ENCODE measurements around the gene GCKR. TPM values are rescaled to one million over a fixed set of nuclear protein-coding genes. Genes with fewer than 3 reads are reported as not detected.

GCKR gene
- total and polyA plus RNA-seq, 2 donors (not counting 3 experiments of a cell fraction or from before 2014, with no cell fraction given) = 0.27 to 0.52 TPM

DNA sequence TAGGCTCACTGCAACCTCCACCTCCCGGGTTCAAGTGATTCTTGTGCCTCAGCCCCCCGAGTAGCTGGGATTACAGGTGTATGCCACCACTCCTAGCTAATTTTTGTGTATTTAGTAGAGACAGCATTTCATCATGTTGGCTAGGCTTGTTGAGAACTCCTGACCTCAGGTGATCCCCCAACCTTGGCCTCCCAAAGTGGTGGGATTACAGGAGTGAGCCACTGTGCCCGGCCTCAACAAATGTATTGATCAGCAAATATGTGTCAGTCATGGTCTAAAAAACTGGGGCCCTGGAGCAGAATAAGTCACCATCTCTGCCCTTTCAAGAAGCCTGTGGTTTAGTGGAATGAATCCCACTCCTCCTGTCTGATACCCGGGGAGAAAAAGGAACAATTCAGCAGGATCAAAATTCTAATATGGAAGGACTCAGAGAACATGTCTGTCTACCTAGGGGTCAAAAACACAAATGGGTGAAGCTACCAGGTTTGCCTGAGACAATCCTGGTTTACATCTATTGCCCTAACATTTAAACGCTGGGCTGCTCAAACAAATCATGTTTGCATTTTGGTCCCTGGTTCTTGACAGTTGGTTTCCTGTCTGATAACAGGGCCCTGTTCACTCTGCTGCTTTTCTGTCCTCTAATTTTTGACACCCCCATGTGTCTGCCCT, 21.6 kb downstream of the GCKR start:
- Histone ChIP-seq H3K4me2 (ENCODE audit: insufficient read depth, low read length) (no peak overlapping the region), H3K9ac (replicated peaks; ENCODE audit: extremely low read depth, insufficient read depth, low read length) (no peak overlapping the region), H3K9me1 (replicated peaks; ENCODE audit: control insufficient read depth, extremely low read depth, insufficient read depth, low read length) (no peaks in the 10 kb centered on the region), H3K27ac (ENCODE audit: insufficient read depth, low read depth, low read length) (no peak overlapping the region), H3K27me3 (ENCODE audit: control insufficient read depth in 2 of 2, insufficient read depth in 2 of 2, low read length in 2 of 2) (no peaks in the 10 kb centered on the region), H3K36me3 (ENCODE audit: control insufficient read depth in 2 of 2, extremely low read depth in 1 of 2, insufficient read depth in 2 of 2, low read length in 2 of 2) (no peaks in the 10 kb centered on the region), H4K20me1 (replicated peaks; ENCODE audit: control insufficient read depth, extremely low read depth, insufficient read depth, low read length) (no peaks in the 10 kb centered on the region), H3K4me1 (ENCODE audit: control insufficient read depth, extremely low read depth, insufficient read depth, low read length) (no peaks in the 10 kb centered on the region), H3K4me3 (replicated peaks in 1 of 3; ENCODE audit: insufficient read depth in 1 of 3, low read depth in 1 of 3, low read length in 3 of 3) (no peak overlapping the region), H3K79me2 (ENCODE audit: control insufficient read depth, insufficient read depth, low read length) (no peaks in the 10 kb centered on the region), H2AFZ (ENCODE audit: low read depth, low read length) (no peak overlapping the region), H3K9me3 (replicated peaks; ENCODE audit: control insufficient read depth, insufficient read depth, low read length) (no peaks in the 10 kb centered on the region)
- POLR2A ChIA-PET = no interaction called here
- FAIRE-seq = no peak
- no peak for DNase-seq (ENCODE audit: low read depth, low spot score)
- dilution Hi-C loops (cut with MboI; ENCODE audit: extremely low pct_ligation_motif_present, low sequenced_read_pairs) = no loop called here
- TF ChIP-seq POLR2A (IDR thresholded peaks at IDR 0.05; ENCODE audit: low read depth, low read length) (no peak), GATA2 (IDR thresholded peaks at IDR 0.05; ENCODE audit: insufficient read depth, insufficient read length, low read depth, low read length) (no peak), POLR2AphosphoS5 (IDR thresholded peaks at IDR 0.05; ENCODE audit: insufficient read depth, low read depth, low read length) (no peak), CTCF (IDR thresholded peaks at IDR 0.05; ENCODE audit: extremely low read depth in 1 of 2, insufficient read depth in 1 of 2, low read depth in 1 of 2, low read length in 2 of 2) (no peak), FOS (IDR thresholded peaks at IDR 0.05; ENCODE audit: borderline replicate concordance, insufficient read depth, low read length) (no peak), EZH2 (IDR thresholded peaks at IDR 0.05; ENCODE audit: borderline replicate concordance, low read depth, low read length, severe bottlenecking) (no peak), JUN (IDR thresholded peaks at IDR 0.05; ENCODE audit: borderline replicate concordance, insufficient read depth, insufficient read length, low read depth) (no peak), MYC (IDR thresholded peaks at IDR 0.05; ENCODE audit: low read depth, low read length) (no peak)
- TF ChIP-seq, protein P1, sequence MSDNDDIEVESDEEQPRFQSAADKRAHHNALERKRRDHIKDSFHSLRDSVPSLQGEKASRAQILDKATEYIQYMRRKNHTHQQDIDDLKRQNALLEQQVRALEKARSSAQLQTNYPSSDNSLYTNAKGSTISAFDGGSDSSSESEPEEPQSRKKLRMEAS (IDR thresholded peaks at IDR 0.05; ENCODE audit: insufficient read depth, insufficient read length) = no peak
- BruUV-seq (replicated peaks) = no TSS peak
- intact Hi-C loops (cut with micrococcal nuclease) = no loop called here
- CTCF ChIA-PET = interaction anchor here (0.6 kb wide), 1 partner anchor 382 kb away, joined by 3 read pairs; no protein-coding TSS in a partner anchor
